K562 (cell line): ENCODE results near the gene STX3. TPM values are rescaled to one million over a fixed set of nuclear protein-coding genes. Genes with fewer than 3 reads are reported as not detected.

Experiments used
- GABPB2 ChIP-seq: fragments of 250-450 bp; sonication (Bioruptor Pico); conservative IDR thresholded peaks from 2 replicates; pipeline ENCODE4 v1.5.1; 2021; ENCODE audit warnings: mild to moderate bottlenecking
- HDAC2 ChIP-seq: fragments of 450-650 bp; IDR thresholded peaks from 2 replicates; pipeline ENCODE4 v1.6.1; 2016; ENCODE audit warnings: mild to moderate bottlenecking
- MECOM ChIP-seq: fragments of 250-450 bp; sonication (Bioruptor Pico); IDR thresholded peaks from 2 replicates; pipeline ENCODE4 v1.8.0; 2022; ENCODE audit warnings: inconsistent platforms
- MED1 ChIP-seq: sonication (generic); formaldehyde crosslinking; IDR thresholded peaks from 2 replicates; pipeline ENCODE4 v1.8.1; 2023; ENCODE audit warnings: missing genetic modification reagents, borderline replicate concordance
- NR4A1 ChIP-seq, 2 experiments: fragments of 250-450 bp in 1 of 2; fragments of 450-650 bp in 1 of 2; sonication (Bioruptor Pico) in 1 of 2; IDR thresholded peaks; 2 replicates each; pipeline versions ENCODE4 v1.4.0 to v1.6.1; 2016 to 2020; ENCODE audit warnings: mild to moderate bottlenecking in 2 of 2, missing compliant biosample characterization in 1 of 2, missing genetic modification characterization in 1 of 2, moderate library complexity in 1 of 2
- SREBF1 ChIP-seq: fragments of 150-350 bp; IDR thresholded peaks from 2 replicates; pipeline ENCODE4 v1.6.1; 2014; ENCODE audit warnings: antibody characterized with exemption, low read depth, low read length, borderline replicate concordance
- TEAD1 ChIP-seq, 2 experiments: fragments of 450-650 bp in 1 of 2; sonication (generic) in 1 of 2; formaldehyde crosslinking; IDR thresholded peaks; 2 replicates each; pipeline versions ENCODE4 v1.4.0 to v1.8.0; 2020 to 2022; ENCODE audit warnings: mild to moderate bottlenecking in 2 of 2, missing genetic modification reagents in 1 of 2
- USF1 ChIP-seq: sonication (generic); formaldehyde crosslinking; IDR thresholded peaks from 2 replicates; pipeline ENCODE4 v1.9.0; 2022; ENCODE audit warnings: mild to moderate bottlenecking, missing genetic modification reagents
- ZBTB11 ChIP-seq, 3 experiments: fragments of 200-800 bp in 1 of 3; fragments of 250-450 bp in 1 of 3; fragments of 450-650 bp in 1 of 3; sonication (Bioruptor Pico) in 1 of 3; sonication (Bioruptor generic) in 1 of 3; formaldehyde crosslinking in 1 of 3; IDR thresholded peaks; 2 replicates each; pipeline versions ENCODE4 v1.6.1 to v1.8.0; 2016 to 2022; ENCODE audit warnings: mild to moderate bottlenecking in 2 of 3, missing genetic modification characterization in 2 of 3, missing compliant biosample characterization in 1 of 3, moderate library complexity in 1 of 3
- polyA plus RNA-seq, 8 experiments: library from polyadenylated mRNA; depleted of rRNA in 4 of 8; stranded (reverse) in 5 of 8; unstranded in 3 of 8; fragments of >200 nt; fragmentation: Nextera tagmentation in 2 of 8; fragmentation: Illumina TruSeq in 1 of 8; extraction: Ambion mirVana in 2 of 8; extraction: Trizol in 1 of 8; gene quantifications; 2 replicates each; pipeline versions ENCODE4 v1.2.1 to v1.2.3, GENCODE V29; 2011 to 2014; ENCODE audit warnings: inconsistent platforms in 1 of 8, missing spikeins in 1 of 8
- total RNA-seq, 7 experiments: library from RNA; depleted of rRNA in 6 of 7; stranded (reverse); fragments of >200 nt in 6 of 7; fragmentation: Illumina TruSeq in 2 of 7; extraction: Trizol in 2 of 7; gene quantifications; 2 replicates each; pipeline versions ENCODE4 v1.2.1 to v1.2.3, GENCODE V29; 2011 to 2021; ENCODE audit warnings: low replicate concordance in 1 of 7
- TF ChIP-seq, protein P1 (sequence below), 2 experiments: fragments of 450-650 bp; IDR thresholded peaks; 2 replicates each; pipeline ENCODE4 v1.6.1; 2018; ENCODE audit warnings: mild to moderate bottlenecking in 2 of 2, low read depth in 1 of 2; ENCODE audit not compliant: partially characterized antibody in 2 of 2
- TF ChIP-seq, protein P2 (sequence below): fragments of 450-650 bp; IDR thresholded peaks from 2 replicates; pipeline ENCODE4 v1.6.1; 2016; ENCODE audit warnings: mild to moderate bottlenecking
- TF ChIP-seq, protein P3 (sequence below): fragments of 250-450 bp; sonication (Bioruptor Pico); IDR thresholded peaks from 2 replicates; pipeline ENCODE4 v1.5.0; 2020; ENCODE audit warnings: mild to moderate bottlenecking

STX3 gene
- total and polyA plus RNA-seq, 9 of the 15 experiments (the other 6 are each of a cell fraction or from before 2014, with no cell fraction given): 12.0 to 91.6 (median 48.7) TPM

DNA sequence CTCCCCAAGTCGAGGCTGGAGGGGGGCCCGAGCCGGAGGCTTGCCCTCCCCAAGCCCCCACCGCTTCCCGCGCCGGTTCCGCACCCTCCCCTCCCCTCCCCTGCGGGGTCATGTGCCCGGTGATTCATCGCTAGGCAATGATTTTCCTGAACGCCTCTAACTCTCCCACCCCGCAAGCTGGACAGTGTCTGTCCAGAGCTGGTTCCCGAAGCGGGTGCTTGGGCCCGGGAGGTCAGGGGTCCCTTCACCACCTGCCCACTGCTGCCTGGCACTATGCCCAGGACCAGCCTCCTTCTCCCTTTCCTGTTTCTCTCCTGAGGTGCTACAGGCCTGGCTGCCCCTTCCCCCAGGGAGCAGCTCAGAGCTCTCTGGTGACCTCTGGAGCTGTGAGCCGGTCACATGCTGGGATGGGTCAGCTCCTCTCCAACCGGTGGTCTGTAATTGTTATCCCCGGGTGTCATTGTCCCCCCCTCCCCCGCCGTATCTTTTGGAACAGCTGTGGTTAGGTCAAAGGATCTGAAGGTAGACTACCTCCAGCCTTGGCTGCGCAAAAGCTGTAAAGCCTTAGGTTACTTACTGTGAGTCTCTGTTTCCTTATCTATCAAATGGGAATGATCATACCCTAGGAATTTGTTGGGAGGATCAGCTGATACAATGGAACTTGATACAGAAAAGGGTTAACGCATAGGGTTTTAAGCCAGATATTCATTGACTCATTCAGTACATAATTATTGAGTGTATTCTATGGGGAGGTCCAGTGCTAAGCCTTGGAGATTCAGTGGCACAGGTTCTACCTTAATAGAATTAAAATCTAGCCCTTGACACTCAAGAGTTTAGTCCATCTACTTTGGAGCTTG lies 753 bp downstream of the STX3 start (continued):
- TF ChIP-seq, protein P1, sequence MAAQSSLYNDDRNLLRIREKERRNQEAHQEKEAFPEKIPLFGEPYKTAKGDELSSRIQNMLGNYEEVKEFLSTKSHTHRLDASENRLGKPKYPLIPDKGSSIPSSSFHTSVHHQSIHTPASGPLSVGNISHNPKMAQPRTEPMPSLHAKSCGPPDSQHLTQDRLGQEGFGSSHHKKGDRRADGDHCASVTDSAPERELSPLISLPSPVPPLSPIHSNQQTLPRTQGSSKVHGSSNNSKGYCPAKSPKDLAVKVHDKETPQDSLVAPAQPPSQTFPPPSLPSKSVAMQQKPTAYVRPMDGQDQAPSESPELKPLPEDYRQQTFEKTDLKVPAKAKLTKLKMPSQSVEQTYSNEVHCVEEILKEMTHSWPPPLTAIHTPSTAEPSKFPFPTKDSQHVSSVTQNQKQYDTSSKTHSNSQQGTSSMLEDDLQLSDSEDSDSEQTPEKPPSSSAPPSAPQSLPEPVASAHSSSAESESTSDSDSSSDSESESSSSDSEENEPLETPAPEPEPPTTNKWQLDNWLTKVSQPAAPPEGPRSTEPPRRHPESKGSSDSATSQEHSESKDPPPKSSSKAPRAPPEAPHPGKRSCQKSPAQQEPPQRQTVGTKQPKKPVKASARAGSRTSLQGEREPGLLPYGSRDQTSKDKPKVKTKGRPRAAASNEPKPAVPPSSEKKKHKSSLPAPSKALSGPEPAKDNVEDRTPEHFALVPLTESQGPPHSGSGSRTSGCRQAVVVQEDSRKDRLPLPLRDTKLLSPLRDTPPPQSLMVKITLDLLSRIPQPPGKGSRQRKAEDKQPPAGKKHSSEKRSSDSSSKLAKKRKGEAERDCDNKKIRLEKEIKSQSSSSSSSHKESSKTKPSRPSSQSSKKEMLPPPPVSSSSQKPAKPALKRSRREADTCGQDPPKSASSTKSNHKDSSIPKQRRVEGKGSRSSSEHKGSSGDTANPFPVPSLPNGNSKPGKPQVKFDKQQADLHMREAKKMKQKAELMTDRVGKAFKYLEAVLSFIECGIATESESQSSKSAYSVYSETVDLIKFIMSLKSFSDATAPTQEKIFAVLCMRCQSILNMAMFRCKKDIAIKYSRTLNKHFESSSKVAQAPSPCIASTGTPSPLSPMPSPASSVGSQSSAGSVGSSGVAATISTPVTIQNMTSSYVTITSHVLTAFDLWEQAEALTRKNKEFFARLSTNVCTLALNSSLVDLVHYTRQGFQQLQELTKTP (IDR thresholded peaks at IDR 0.05; ENCODE audit: low read depth in 1 of 2, partially characterized antibody in 2 of 2): peak in 1 of 2 experiments; percentile 61
- TF ChIP-seq GABPB2 (no peak), NR4A1 (CRISPR knock-in tag; IDR thresholded peaks at IDR 0.05) (no peak), NR4A1 (tag; IDR thresholded peaks at IDR 0.05) (no peak), TEAD1 (CRISPR knock-in tag; IDR thresholded peaks at IDR 0.05) (no peak), MED1 (no peak), MECOM (no peak), USF1 (peak; percentile 88), HDAC2 (peak; percentile 78; the same call in 1 of the 2 replicates), SREBF1 (no peak), ZBTB11 (CRISPR knock-in tag; IDR thresholded peaks at IDR 0.05) (no peak)
- TF ChIP-seq, protein P2, sequence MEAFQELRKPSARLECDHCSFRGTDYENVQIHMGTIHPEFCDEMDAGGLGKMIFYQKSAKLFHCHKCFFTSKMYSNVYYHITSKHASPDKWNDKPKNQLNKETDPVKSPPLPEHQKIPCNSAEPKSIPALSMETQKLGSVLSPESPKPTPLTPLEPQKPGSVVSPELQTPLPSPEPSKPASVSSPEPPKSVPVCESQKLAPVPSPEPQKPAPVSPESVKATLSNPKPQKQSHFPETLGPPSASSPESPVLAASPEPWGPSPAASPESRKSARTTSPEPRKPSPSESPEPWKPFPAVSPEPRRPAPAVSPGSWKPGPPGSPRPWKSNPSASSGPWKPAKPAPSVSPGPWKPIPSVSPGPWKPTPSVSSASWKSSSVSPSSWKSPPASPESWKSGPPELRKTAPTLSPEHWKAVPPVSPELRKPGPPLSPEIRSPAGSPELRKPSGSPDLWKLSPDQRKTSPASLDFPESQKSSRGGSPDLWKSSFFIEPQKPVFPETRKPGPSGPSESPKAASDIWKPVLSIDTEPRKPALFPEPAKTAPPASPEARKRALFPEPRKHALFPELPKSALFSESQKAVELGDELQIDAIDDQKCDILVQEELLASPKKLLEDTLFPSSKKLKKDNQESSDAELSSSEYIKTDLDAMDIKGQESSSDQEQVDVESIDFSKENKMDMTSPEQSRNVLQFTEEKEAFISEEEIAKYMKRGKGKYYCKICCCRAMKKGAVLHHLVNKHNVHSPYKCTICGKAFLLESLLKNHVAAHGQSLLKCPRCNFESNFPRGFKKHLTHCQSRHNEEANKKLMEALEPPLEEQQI: no peak
- TF ChIP-seq, protein P3, sequence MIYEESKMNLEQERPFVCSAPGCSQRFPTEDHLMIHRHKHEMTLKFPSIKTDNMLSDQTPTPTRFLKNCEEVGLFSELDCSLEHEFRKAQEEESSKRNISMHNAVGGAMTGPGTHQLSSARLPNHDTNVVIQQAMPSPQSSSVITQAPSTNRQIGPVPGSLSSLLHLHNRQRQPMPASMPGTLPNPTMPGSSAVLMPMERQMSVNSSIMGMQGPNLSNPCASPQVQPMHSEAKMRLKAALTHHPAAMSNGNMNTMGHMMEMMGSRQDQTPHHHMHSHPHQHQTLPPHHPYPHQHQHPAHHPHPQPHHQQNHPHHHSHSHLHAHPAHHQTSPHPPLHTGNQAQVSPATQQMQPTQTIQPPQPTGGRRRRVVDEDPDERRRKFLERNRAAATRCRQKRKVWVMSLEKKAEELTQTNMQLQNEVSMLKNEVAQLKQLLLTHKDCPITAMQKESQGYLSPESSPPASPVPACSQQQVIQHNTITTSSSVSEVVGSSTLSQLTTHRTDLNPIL (CRISPR knock-in tag): no peak
